ENCODE results near the gene TSHR.

DNA sequence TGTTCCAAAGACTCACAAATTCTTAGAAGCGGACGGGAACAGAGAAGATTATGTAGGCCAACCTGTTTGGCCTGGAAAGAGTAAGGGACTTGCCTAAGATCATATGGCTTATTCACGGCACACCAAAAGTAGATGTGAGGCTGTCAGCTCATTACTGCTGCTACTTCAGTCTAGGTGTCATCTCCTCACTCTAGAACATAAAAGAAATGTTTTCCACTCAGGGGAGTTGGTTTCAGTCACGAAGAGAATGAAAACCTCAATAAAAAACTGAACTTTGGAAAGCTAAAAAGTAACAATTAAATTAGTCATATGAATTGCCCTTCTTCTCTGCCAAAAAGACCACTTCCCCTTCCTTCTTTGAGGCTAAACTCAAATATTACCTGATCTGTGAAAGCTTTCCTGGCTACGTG is 13.2 kb upstream of the TSHR start:
- TF ChIP-seq EZH2phosphoT487 (IDR thresholded peaks at IDR 0.05; ENCODE audit: borderline replicate concordance, low read length) (no peak), EZH2 (IDR thresholded peaks at IDR 0.05; ENCODE audit: low read length, unreplicated experiment) (no peak)
